ENCODE measurements around the gene STK35.

The STK35 gene

GRCh38 chr20:2122936-2123335 is 21.3 kb downstream of the STK35 start:
- Histone ChIP-seq H3K27me3 (replicated peaks; ENCODE audit: control insufficient read depth, insufficient read depth, low read length, poor library complexity, severe bottlenecking) (no peaks in the 10 kb centered on the region), H3K36me3 (ENCODE audit: control insufficient read depth, insufficient read depth, low read length) (peaks cover 5% of the 10 kb centered on the region), H3K4me3 (ENCODE audit: insufficient read depth, low read depth, low read length, poor library complexity, severe bottlenecking) (no peak overlapping the region), H3K9me3 (ENCODE audit: control insufficient read depth, low read length) (no peaks in the 10 kb centered on the region), H3K27ac (ENCODE audit: insufficient read depth, low read length, poor library complexity, severe bottlenecking) (no peak overlapping the region), H3K4me1 (ENCODE audit: control insufficient read depth, insufficient read depth, low read length, poor library complexity, severe bottlenecking) (no peaks in the 10 kb centered on the region)
- DNase-seq: no peak

GRCh38 chr20:2123720-2124119 is 22.1 kb downstream of the STK35 start:
- Histone ChIP-seq H3K9me3 (ENCODE audit: control insufficient read depth, low read length) (no peaks in the 10 kb centered on the region), H3K36me3 (ENCODE audit: control insufficient read depth, insufficient read depth, low read length) (peaks cover 5% of the 10 kb centered on the region), H3K27ac (ENCODE audit: insufficient read depth, low read length, poor library complexity, severe bottlenecking) (no peak overlapping the region), H3K4me1 (ENCODE audit: control insufficient read depth, insufficient read depth, low read length, poor library complexity, severe bottlenecking) (no peaks in the 10 kb centered on the region), H3K4me3 (ENCODE audit: insufficient read depth, low read depth, low read length, poor library complexity, severe bottlenecking) (no peak overlapping the region), H3K27me3 (replicated peaks; ENCODE audit: control insufficient read depth, insufficient read depth, low read length, poor library complexity, severe bottlenecking) (no peaks in the 10 kb centered on the region)
- DNase-seq: no peak

- DNase-seq: no peak
- Histone ChIP-seq H3K4me3 (ENCODE audit: insufficient read depth, low read depth, low read length, poor library complexity, severe bottlenecking) (no peak overlapping the region), H3K27ac (ENCODE audit: insufficient read depth, low read length, poor library complexity, severe bottlenecking) (no peak overlapping the region), H3K9me3 (ENCODE audit: control insufficient read depth, low read length) (no peaks in the 10 kb centered on the region), H3K4me1 (ENCODE audit: control insufficient read depth, insufficient read depth, low read length, poor library complexity, severe bottlenecking) (no peaks in the 10 kb centered on the region), H3K36me3 (ENCODE audit: control insufficient read depth, insufficient read depth, low read length) (peaks cover 5% of the 10 kb centered on the region), H3K27me3 (replicated peaks; ENCODE audit: control insufficient read depth, insufficient read depth, low read length, poor library complexity, severe bottlenecking) (no peaks in the 10 kb centered on the region)
These were observed 23.1 kb downstream of the STK35 start for GRCh38 chr20:2124564-2125213.

GRCh38 chr20:2125474-2126112 is 24.0 kb downstream of the STK35 start:
- H3K27ac ChIP-seq (ENCODE audit: insufficient read depth, low read length, poor library complexity, severe bottlenecking): no peak overlapping the region
- DNase-seq: no peak
- H3K9me3 ChIP-seq (ENCODE audit: control insufficient read depth, low read length): no peaks in the 10 kb centered on the region
- no peaks in the 10 kb centered on the region for H3K27me3 ChIP-seq (replicated peaks; ENCODE audit: control insufficient read depth, insufficient read depth, low read length, poor library complexity, severe bottlenecking)
- peaks cover 5% of the 10 kb centered on the region for H3K36me3 ChIP-seq (ENCODE audit: control insufficient read depth, insufficient read depth, low read length)
- no peaks in the 10 kb centered on the region for H3K4me1 ChIP-seq (ENCODE audit: control insufficient read depth, insufficient read depth, low read length, poor library complexity, severe bottlenecking)
- H3K4me3 ChIP-seq (ENCODE audit: insufficient read depth, low read depth, low read length, poor library complexity, severe bottlenecking): no peak overlapping the region

- peaks cover 5% of the 10 kb centered on the region for H3K36me3 ChIP-seq (ENCODE audit: control insufficient read depth, insufficient read depth, low read length)
- no peak for DNase-seq
- H3K27me3 ChIP-seq (replicated peaks; ENCODE audit: control insufficient read depth, insufficient read depth, low read length, poor library complexity, severe bottlenecking): no peaks in the 10 kb centered on the region
- no peaks in the 10 kb centered on the region for H3K4me1 ChIP-seq (ENCODE audit: control insufficient read depth, insufficient read depth, low read length, poor library complexity, severe bottlenecking)
- no peaks in the 10 kb centered on the region for H3K9me3 ChIP-seq (ENCODE audit: control insufficient read depth, low read length)
- H3K4me3 ChIP-seq (ENCODE audit: insufficient read depth, low read depth, low read length, poor library complexity, severe bottlenecking): no peak overlapping the region
- H3K27ac ChIP-seq (ENCODE audit: insufficient read depth, low read length, poor library complexity, severe bottlenecking): no peak overlapping the region
These were observed 25.6 kb downstream of the STK35 start for GRCh38 chr20:2127238-2127637.

DNA sequence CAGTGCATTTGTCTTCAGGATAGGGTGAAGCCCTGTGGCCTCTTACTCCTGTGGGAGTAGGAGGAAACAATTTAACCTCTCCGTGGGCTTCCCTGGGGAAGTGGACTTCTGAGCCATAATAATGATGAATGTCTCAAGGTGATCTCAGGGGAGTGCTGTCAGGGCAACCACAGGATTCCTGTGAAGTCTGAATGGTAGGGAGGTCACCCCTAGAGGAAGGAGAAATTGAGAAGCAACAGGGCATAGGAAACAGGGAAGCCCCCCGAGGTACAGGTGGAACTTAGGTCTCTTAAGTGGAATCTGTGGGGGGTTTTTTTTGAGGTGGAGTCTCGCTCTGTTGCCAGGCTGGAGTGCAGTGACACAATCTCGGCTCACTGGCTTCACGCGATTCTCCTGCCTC is 26.9 kb downstream of the STK35 start:
- H3K4me3 ChIP-seq (ENCODE audit: insufficient read depth, low read depth, low read length, poor library complexity, severe bottlenecking): no peak overlapping the region

GRCh38 chr20:2130062-2130591 is 28.5 kb downstream of the STK35 start:
- no peaks in the 10 kb centered on the region for H3K9me3 ChIP-seq (ENCODE audit: control insufficient read depth, low read length)
- no peaks in the 10 kb centered on the region for H3K4me1 ChIP-seq (ENCODE audit: control insufficient read depth, insufficient read depth, low read length, poor library complexity, severe bottlenecking)
- no peak overlapping the region for H3K27ac ChIP-seq (ENCODE audit: insufficient read depth, low read length, poor library complexity, severe bottlenecking)
- no peaks in the 10 kb centered on the region for H3K27me3 ChIP-seq (replicated peaks; ENCODE audit: control insufficient read depth, insufficient read depth, low read length, poor library complexity, severe bottlenecking)
- H3K36me3 ChIP-seq (ENCODE audit: control insufficient read depth, insufficient read depth, low read length): no peaks in the 10 kb centered on the region
- no peak for DNase-seq
- H3K4me3 ChIP-seq (ENCODE audit: insufficient read depth, low read depth, low read length, poor library complexity, severe bottlenecking): no peak overlapping the region

More for the DNA sequence above, 26.9 kb downstream of the STK35 start:
- no peak for DNase-seq
- Histone ChIP-seq H3K27me3 (replicated peaks; ENCODE audit: control insufficient read depth, insufficient read depth, low read length, poor library complexity, severe bottlenecking) (no peaks in the 10 kb centered on the region), H3K9me3 (ENCODE audit: control insufficient read depth, low read length) (no peaks in the 10 kb centered on the region), H3K4me1 (ENCODE audit: control insufficient read depth, insufficient read depth, low read length, poor library complexity, severe bottlenecking) (no peaks in the 10 kb centered on the region), H3K27ac (ENCODE audit: insufficient read depth, low read length, poor library complexity, severe bottlenecking) (no peak overlapping the region), H3K36me3 (ENCODE audit: control insufficient read depth, insufficient read depth, low read length) (no peaks in the 10 kb centered on the region)

DNA sequence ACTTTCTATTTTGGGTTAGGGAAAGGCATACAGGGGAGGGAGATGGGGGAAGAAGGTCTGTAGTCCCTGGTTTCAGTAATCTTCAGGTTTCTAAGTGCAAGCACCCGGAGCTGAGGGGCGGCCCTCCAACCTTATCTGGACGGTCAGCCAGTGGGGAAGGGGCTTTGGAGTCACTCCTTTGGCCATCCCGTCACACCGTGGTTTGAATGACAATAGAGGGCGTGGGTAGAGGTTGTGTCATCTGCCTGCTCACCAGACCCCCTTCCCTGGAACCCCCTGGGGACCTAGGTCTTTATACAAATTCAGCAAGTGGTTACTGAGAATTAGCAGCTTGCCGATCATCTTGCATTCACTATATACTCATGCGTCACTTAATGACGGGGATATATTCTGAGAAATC is 29.1 kb downstream of the STK35 start:
- H3K27ac ChIP-seq (ENCODE audit: insufficient read depth, low read length, poor library complexity, severe bottlenecking): no peak overlapping the region
- no peaks in the 10 kb centered on the region for H3K4me1 ChIP-seq (ENCODE audit: control insufficient read depth, insufficient read depth, low read length, poor library complexity, severe bottlenecking)
- no peaks in the 10 kb centered on the region for H3K27me3 ChIP-seq (replicated peaks; ENCODE audit: control insufficient read depth, insufficient read depth, low read length, poor library complexity, severe bottlenecking)
- H3K4me3 ChIP-seq (ENCODE audit: insufficient read depth, low read depth, low read length, poor library complexity, severe bottlenecking): no peak overlapping the region
- no peaks in the 10 kb centered on the region for H3K9me3 ChIP-seq (ENCODE audit: control insufficient read depth, low read length)
- H3K36me3 ChIP-seq (ENCODE audit: control insufficient read depth, insufficient read depth, low read length): no peaks in the 10 kb centered on the region
- no peak for DNase-seq

GRCh38 chr20:2131366-2131765 is 29.7 kb downstream of the STK35 start:
- H3K27ac ChIP-seq (ENCODE audit: insufficient read depth, low read length, poor library complexity, severe bottlenecking): no peak overlapping the region
- H3K4me1 ChIP-seq (ENCODE audit: control insufficient read depth, insufficient read depth, low read length, poor library complexity, severe bottlenecking): no peaks in the 10 kb centered on the region

GRCh38 chr20:2132461-2132901 is 30.9 kb downstream of the STK35 start:
- no peaks in the 10 kb centered on the region for H3K36me3 ChIP-seq (ENCODE audit: control insufficient read depth, insufficient read depth, low read length)
- no peak overlapping the region for H3K27ac ChIP-seq (ENCODE audit: insufficient read depth, low read length, poor library complexity, severe bottlenecking)
- H3K9me3 ChIP-seq (ENCODE audit: control insufficient read depth, low read length): no peaks in the 10 kb centered on the region
- no peaks in the 10 kb centered on the region for H3K27me3 ChIP-seq (replicated peaks; ENCODE audit: control insufficient read depth, insufficient read depth, low read length, poor library complexity, severe bottlenecking)
- H3K4me1 ChIP-seq (ENCODE audit: control insufficient read depth, insufficient read depth, low read length, poor library complexity, severe bottlenecking): no peaks in the 10 kb centered on the region
- H3K4me3 ChIP-seq (ENCODE audit: insufficient read depth, low read depth, low read length, poor library complexity, severe bottlenecking): no peak overlapping the region
- DNase-seq: no peak

More at GRCh38 chr20:2131366-2131765, 29.7 kb downstream of the STK35 start:
- no peak for DNase-seq
- Histone ChIP-seq H3K27me3 (replicated peaks; ENCODE audit: control insufficient read depth, insufficient read depth, low read length, poor library complexity, severe bottlenecking) (no peaks in the 10 kb centered on the region), H3K36me3 (ENCODE audit: control insufficient read depth, insufficient read depth, low read length) (no peaks in the 10 kb centered on the region), H3K9me3 (ENCODE audit: control insufficient read depth, low read length) (no peaks in the 10 kb centered on the region), H3K4me3 (ENCODE audit: insufficient read depth, low read depth, low read length, poor library complexity, severe bottlenecking) (no peak overlapping the region)

All from effector memory CD4-positive, alpha-beta T cell (primary cell).